Measurements from ENCODE around the gene LIMS3.
"Not testable (repeated sequence)": the region's sequence is repeated elsewhere in the genome, so short reads cannot be mapped to it uniquely, and the experiment has no call there.

DNA sequence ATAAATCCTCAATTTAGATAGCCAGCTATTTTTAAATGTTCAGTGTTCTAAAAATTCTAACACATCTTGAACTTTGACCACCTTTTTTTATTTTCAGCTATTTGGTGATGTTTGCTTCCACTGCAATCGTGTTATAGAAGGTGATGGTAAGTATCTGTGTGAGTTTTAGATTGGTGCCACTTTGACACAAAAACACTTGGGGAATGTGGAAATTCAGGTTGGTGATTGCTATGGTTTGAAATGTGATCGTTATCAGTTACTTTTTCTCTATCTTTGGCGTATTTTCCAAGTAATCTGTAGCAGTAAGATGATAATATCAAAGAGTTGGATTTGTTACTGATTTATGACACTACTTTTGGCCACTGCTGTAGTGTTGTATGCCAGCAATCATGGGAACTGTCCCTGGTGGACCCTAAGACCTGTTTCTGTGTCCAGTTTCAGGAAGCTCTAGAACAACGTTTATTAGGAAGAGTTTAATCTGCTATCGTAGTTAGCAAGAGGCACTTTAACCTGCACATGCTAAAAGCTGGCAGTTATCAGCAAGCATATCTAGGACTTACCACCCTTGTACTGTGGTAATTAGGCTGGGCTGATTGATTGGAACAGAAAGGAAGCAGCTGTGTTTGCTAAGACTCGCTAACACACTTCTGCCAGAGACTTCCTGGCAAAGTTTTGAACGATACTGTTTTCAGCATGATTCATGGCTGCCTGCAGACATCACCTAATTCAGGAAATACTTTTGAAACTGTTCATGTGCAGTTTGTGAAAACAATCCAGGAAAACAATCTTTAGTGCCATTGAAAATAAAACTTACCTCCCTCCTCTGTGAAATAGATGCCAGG lies 23.3 kb downstream of the LIMS3 start:
- TF ChIP-seq SUZ12 (IDR thresholded peaks at IDR 0.05); BHLHE40 (IDR thresholded peaks at IDR 0.05; ENCODE audit: borderline replicate concordance); FOXM1 (IDR thresholded peaks at IDR 0.05; ENCODE audit: borderline replicate concordance); SP1 (IDR thresholded peaks at IDR 0.05); NFRKB (IDR thresholded peaks at IDR 0.05); ZNF384 (IDR thresholded peaks at IDR 0.05); ELF4 (IDR thresholded peaks at IDR 0.05); FOXA1 (IDR thresholded peaks at IDR 0.05); TARDBP (IDR thresholded peaks at IDR 0.05); ARNT (IDR thresholded peaks at IDR 0.05): not testable (repeated sequence)
- TF ChIP-seq, protein P1, sequence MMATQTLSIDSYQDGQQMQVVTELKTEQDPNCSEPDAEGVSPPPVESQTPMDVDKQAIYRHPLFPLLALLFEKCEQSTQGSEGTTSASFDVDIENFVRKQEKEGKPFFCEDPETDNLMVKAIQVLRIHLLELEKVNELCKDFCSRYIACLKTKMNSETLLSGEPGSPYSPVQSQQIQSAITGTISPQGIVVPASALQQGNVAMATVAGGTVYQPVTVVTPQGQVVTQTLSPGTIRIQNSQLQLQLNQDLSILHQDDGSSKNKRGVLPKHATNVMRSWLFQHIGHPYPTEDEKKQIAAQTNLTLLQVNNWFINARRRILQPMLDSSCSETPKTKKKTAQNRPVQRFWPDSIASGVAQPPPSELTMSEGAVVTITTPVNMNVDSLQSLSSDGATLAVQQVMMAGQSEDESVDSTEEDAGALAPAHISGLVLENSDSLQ (IDR thresholded peaks at IDR 0.05), result not testable (repeated sequence)
